K562 (cell line): ENCODE results near the gene NPB. TPM values are rescaled to one million over a fixed set of nuclear protein-coding genes. Genes with fewer than 3 reads are reported as not detected.
A peak's percentile ranks its signal among the peaks of the same experiment; 100 is the strongest.

Source experiments
- ATF1 ChIP-seq, 2 experiments: fragments of 450-650 bp in 1 of 2; IDR thresholded peaks; 2 replicates each; pipeline ENCODE4 v1.6.1; 2016; ENCODE audit warnings: missing compliant biosample characterization in 1 of 2, missing genetic modification characterization in 1 of 2
- CBFA2T2 ChIP-seq: fragments of 450-650 bp; conservative IDR thresholded peaks from 2 replicates; pipeline ENCODE4 v1.6.1; 2017; ENCODE audit warnings: mild to moderate bottlenecking
- CEBPG ChIP-seq, 3 experiments: fragments of 200-800 bp in 1 of 3; sonication (Bioruptor generic) in 1 of 3; sonication (generic) in 1 of 3; formaldehyde crosslinking in 1 of 3; IDR thresholded peaks in 2 of 3; conservative IDR thresholded peaks in 1 of 3; 2 replicates each; pipeline versions ENCODE4 v1.6.1 to v1.8.0; 2016 to 2022; ENCODE audit warnings: missing compliant biosample characterization in 2 of 3, missing genetic modification characterization in 2 of 3, mild to moderate bottlenecking in 1 of 3, missing genetic modification reagents in 1 of 3
- CGGBP1 ChIP-seq: fragments of 250-450 bp; sonication (Bioruptor Pico); IDR thresholded peaks from 2 replicates; pipeline ENCODE4 v1.9.0; 2021; ENCODE audit warnings: mild to moderate bottlenecking
- FOXA3 ChIP-seq, 2 experiments: fragments of 450-650 bp in 1 of 2; sonication (generic) in 1 of 2; formaldehyde crosslinking; IDR thresholded peaks in 1 of 2; conservative IDR thresholded peaks in 1 of 2; 2 replicates each; pipeline versions ENCODE4 v1.4.0 to v1.8.0; 2020 to 2022; ENCODE audit warnings: mild to moderate bottlenecking in 2 of 2, missing genetic modification reagents in 1 of 2
- HNRNPL ChIP-seq: fragments of 200-400 bp; formaldehyde crosslinking; IDR thresholded peaks from 2 replicates; pipeline ENCODE4 v1.6.1; 2017; ENCODE audit warnings: low read depth, mild to moderate bottlenecking, low read length
- KAT8 ChIP-seq: fragments of 450-650 bp; IDR thresholded peaks from 2 replicates; pipeline ENCODE4 v1.6.1; 2016; ENCODE audit warnings: low read depth, mild to moderate bottlenecking
- NUFIP1 ChIP-seq: fragments of 450-650 bp; IDR thresholded peaks from 2 replicates; pipeline ENCODE4 v1.6.1; 2018; ENCODE audit not compliant: partially characterized antibody
- PHB ChIP-seq: fragments of 250-450 bp; sonication (Bioruptor Pico); IDR thresholded peaks from 2 replicates; pipeline ENCODE4 v1.5.0; 2021
- RFX5 ChIP-seq: IDR thresholded peaks from 2 replicates; pipeline ENCODE4 v1.6.1; 2011; ENCODE audit warnings: low read depth, mild to moderate bottlenecking, improper control_type of control experiment, low read length
- STAT5A ChIP-seq: IDR thresholded peaks from 2 replicates; pipeline ENCODE4 v1.6.1; 2012; ENCODE audit warnings: low read length, inconsistent platforms, borderline replicate concordance
- XRCC4 ChIP-seq: IDR thresholded peaks from one replicate; pipeline ENCODE4 v1.6.1; 2011; ENCODE audit not compliant: insufficient read depth, insufficient read length; ENCODE audit errors: extremely low read depth
- ZNF184 ChIP-seq: sonication (generic); formaldehyde crosslinking; IDR thresholded peaks from 2 replicates; pipeline ENCODE4 v1.5.0; 2020; ENCODE audit warnings: missing genetic modification reagents
- ZNF212 ChIP-seq: fragments of 450-650 bp; formaldehyde crosslinking; IDR thresholded peaks from 2 replicates; pipeline ENCODE4 v1.4.0; 2020; ENCODE audit warnings: mild to moderate bottlenecking
- ZNF384 ChIP-seq: IDR thresholded peaks from 2 replicates; pipeline ENCODE4 v1.6.1; 2012; ENCODE audit warnings: low read depth, low read length, improper control_type of control experiment
- ZNF518B ChIP-seq: fragments of 250-450 bp; sonication (Bioruptor Pico); IDR thresholded peaks from 2 replicates; pipeline ENCODE4 v1.5.0; 2021; ENCODE audit warnings: mild to moderate bottlenecking, moderate library complexity
- ZNF740 ChIP-seq, 3 experiments: fragments of 200-800 bp in 1 of 3; sonication (Bioruptor generic) in 1 of 3; sonication (generic) in 1 of 3; formaldehyde crosslinking in 1 of 3; IDR thresholded peaks; 2 replicates each; pipeline versions ENCODE4 v1.6.1 to v1.8.0; 2016 to 2022; ENCODE audit warnings: mild to moderate bottlenecking in 2 of 3, missing compliant biosample characterization in 2 of 3, missing genetic modification characterization in 2 of 3, missing genetic modification reagents in 1 of 3
- polyA plus RNA-seq, 8 experiments: library from polyadenylated mRNA; depleted of rRNA in 4 of 8; stranded (reverse) in 5 of 8; unstranded in 3 of 8; fragments of >200 nt; fragmentation: Nextera tagmentation in 2 of 8; fragmentation: Illumina TruSeq in 1 of 8; extraction: Ambion mirVana in 2 of 8; extraction: Trizol in 1 of 8; gene quantifications; 2 replicates each; pipeline versions ENCODE4 v1.2.1 to v1.2.3, GENCODE V29; 2011 to 2014; ENCODE audit warnings: inconsistent platforms in 1 of 8, missing spikeins in 1 of 8
- total RNA-seq, 7 experiments: library from RNA; depleted of rRNA in 6 of 7; stranded (reverse); fragments of >200 nt in 6 of 7; fragmentation: Illumina TruSeq in 2 of 7; extraction: Trizol in 2 of 7; gene quantifications; 2 replicates each; pipeline versions ENCODE4 v1.2.1 to v1.2.3, GENCODE V29; 2011 to 2021; ENCODE audit warnings: low replicate concordance in 1 of 7
- TF ChIP-seq, protein P1 (sequence below), 2 experiments: fragments of 250-450 bp in 1 of 2; fragments of 450-650 bp in 1 of 2; sonication (Bioruptor Pico) in 1 of 2; IDR thresholded peaks; 2 replicates each; pipeline versions ENCODE4 v1.6.1 to v1.8.0; 2016 to 2021; ENCODE audit warnings: mild to moderate bottlenecking in 2 of 2, moderate library complexity in 2 of 2, missing compliant biosample characterization in 1 of 2, missing genetic modification characterization in 1 of 2
- TF ChIP-seq, protein P2 (sequence below): fragments of 450-650 bp; IDR thresholded peaks from 2 replicates; pipeline ENCODE4 v1.7.0; 2016; ENCODE audit warnings: borderline replicate concordance

Gene NPB
- total and polyA plus RNA-seq, 9 of the 15 experiments (the other 6 are each of a cell fraction or from before 2014, with no cell fraction given), result 0.03 to 0.61 (median 0.14) TPM; not detected in 2

DNA sequence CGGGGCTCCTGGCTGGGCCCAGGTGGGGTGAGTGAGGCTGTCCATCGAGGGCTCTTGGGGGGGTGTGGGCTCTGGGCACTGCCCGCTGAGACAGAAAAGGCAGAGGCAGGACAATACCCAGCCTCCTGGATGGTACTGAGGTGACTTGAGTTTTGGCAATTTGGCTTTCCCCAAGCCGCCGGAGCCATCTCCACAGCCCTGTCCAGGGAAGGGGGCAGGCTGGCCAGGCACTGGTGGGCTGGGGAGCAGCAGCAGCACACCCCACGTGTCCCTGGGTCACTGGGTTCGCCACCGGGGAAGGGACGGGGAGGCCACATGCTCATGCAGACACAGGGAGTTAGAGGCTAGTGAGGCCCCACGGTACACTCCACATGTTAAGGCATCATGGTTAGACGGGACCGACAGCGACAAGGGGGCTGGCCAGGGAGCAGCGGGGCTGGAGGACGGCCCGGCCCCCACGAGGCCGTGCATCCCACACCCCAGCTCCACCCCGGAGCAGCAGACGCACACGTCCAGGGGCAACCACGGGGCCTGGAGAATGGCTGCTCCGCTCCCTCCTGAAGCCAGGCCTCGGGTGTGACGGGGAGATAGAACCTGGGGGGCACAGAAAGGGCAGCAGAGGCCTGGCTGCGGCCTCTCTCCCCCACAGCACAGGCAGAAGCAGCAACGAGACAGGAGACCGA lies 33.9 kb upstream of the NPB start (continued):
- TF ChIP-seq CEBPG (CRISPR knock-in tag; IDR thresholded peaks at IDR 0.05), result no peak
- no peak for TF ChIP-seq CEBPG (tag; conservative IDR thresholded peaks at IDR 0.05 in 1 of 2, IDR thresholded peaks at IDR 0.05 in 1 of 2)
- peak; percentile 79; the same call in 1 of the 2 replicates for TF ChIP-seq HNRNPL
- TF ChIP-seq NUFIP1, result no peak
- peak in 1 of 2 experiments; percentile 73; a peak in 1 of 4 replicates for TF ChIP-seq FOXA3 (CRISPR knock-in tag; conservative IDR thresholded peaks at IDR 0.05 in 1 of 2, IDR thresholded peaks at IDR 0.05 in 1 of 2)
- TF ChIP-seq, protein P1, sequence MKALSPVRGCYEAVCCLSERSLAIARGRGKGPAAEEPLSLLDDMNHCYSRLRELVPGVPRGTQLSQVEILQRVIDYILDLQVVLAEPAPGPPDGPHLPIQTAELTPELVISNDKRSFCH (CRISPR knock-in tag; IDR thresholded peaks at IDR 0.05), result no peak
- TF ChIP-seq, protein P1 (tag; IDR thresholded peaks at IDR 0.05), result no peak
- peak; percentile 60 for TF ChIP-seq CBFA2T2
- no peak for TF ChIP-seq ZNF384
- peak; percentile 54; the same call in 1 of the 2 replicates for TF ChIP-seq ZNF212 (CRISPR knock-in tag)
- TF ChIP-seq ATF1 (CRISPR knock-in tag; IDR thresholded peaks at IDR 0.05), result no peak
- 0 out of 2 replicates have a peak, but pooled peaks have one; percentile 15 for TF ChIP-seq ATF1 (tag; IDR thresholded peaks at IDR 0.05)
- no peak for TF ChIP-seq KAT8
- TF ChIP-seq PHB (CRISPR knock-in tag), result peak; percentile 85; the same call in 1 of the 2 replicates
- TF ChIP-seq STAT5A, result no peak; the same call in 1 of the 2 replicates
- no peak for TF ChIP-seq ZNF518B (CRISPR knock-in tag)
- no peak for TF ChIP-seq ZNF184 (CRISPR knock-in tag)
- no peak for TF ChIP-seq RFX5
- TF ChIP-seq, protein P2, sequence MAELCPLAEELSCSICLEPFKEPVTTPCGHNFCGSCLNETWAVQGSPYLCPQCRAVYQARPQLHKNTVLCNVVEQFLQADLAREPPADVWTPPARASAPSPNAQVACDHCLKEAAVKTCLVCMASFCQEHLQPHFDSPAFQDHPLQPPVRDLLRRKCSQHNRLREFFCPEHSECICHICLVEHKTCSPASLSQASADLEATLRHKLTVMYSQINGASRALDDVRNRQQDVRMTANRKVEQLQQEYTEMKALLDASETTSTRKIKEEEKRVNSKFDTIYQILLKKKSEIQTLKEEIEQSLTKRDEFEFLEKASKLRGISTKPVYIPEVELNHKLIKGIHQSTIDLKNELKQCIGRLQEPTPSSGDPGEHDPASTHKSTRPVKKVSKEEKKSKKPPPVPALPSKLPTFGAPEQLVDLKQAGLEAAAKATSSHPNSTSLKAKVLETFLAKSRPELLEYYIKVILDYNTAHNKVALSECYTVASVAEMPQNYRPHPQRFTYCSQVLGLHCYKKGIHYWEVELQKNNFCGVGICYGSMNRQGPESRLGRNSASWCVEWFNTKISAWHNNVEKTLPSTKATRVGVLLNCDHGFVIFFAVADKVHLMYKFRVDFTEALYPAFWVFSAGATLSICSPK, result no peak
- no peak for TF ChIP-seq CGGBP1 (CRISPR knock-in tag)
- peak; percentile 66; the same call in 1 of the 2 replicates for TF ChIP-seq ZNF740 (CRISPR knock-in tag; IDR thresholded peaks at IDR 0.05)
- TF ChIP-seq ZNF740 (tag; IDR thresholded peaks at IDR 0.05), result no peak
- no peak for TF ChIP-seq XRCC4
